Endothelial cell of umbilical vein (primary cell): ENCODE data around the gene RAB35. TPM values are rescaled to one million over a fixed set of nuclear protein-coding genes. Genes with fewer than 3 reads are reported as not detected.

ENCODE experiments used
- BruUV-seq: library from RNA; stranded (reverse); fragments of 400-500 nt; replicated peaks from 2 replicates; lab custom pipeline; 2021; lab: Mats Ljungman, UMichigan
- CTCF ChIA-PET: fragments of 300-600, 350-600 bp; sonication (Branson Sonifier 250); formaldehyde crosslinking; loops from one replicate; lab custom pipeline; 2021; ENCODE audit warnings: antibody characterized with exemption, inconsistent platforms; lab: Charles Lee
- POLR2A ChIA-PET: fragments of 300-600, 350-600 bp; sonication (Branson Sonifier 250); formaldehyde crosslinking; loops from one replicate; lab custom pipeline; 2021; ENCODE audit warnings: antibody characterized with exemption, inconsistent platforms; lab: Charles Lee
- DNase-seq: peaks from one replicate; pipeline ENCODE4 v3.0.0-alpha.2; 2011; ENCODE audit warnings: low read depth, low spot score
- FAIRE-seq: peaks from 2 replicates; lab custom pipeline; 2011; peaks lifted over from hg19 to GRCh38; lab: Jason Lieb, UNC
- H2AFZ ChIP-seq: 2 replicates; pipeline ENCODE4 v1.6.0; 2012; ENCODE audit warnings: low read depth, low read length, control low read depth, inconsistent platforms
- H3K27ac ChIP-seq: 2 replicates; pipeline ENCODE4 v1.5.1; 2011; ENCODE audit warnings: low read depth, mild to moderate bottlenecking, control low read depth, low read length, moderate library complexity; ENCODE audit not compliant: insufficient read depth
- H3K27me3 ChIP-seq, 2 experiments: 2 replicates each; pipeline versions ENCODE4 v1.6.0 to v1.6.1; 2011; ENCODE audit warnings: low read length in 2 of 2, mixed read lengths in 1 of 2; ENCODE audit not compliant: control insufficient read depth in 2 of 2, insufficient read depth in 2 of 2
- H3K36me3 ChIP-seq, 2 experiments: 2 replicates in 1 of 2; 3 replicates in 1 of 2; pipeline ENCODE4 v1.5.1; 2011; ENCODE audit warnings: low read length in 2 of 2, mild to moderate bottlenecking in 1 of 2, moderate library complexity in 1 of 2; ENCODE audit not compliant: control insufficient read depth in 2 of 2, insufficient read depth in 2 of 2; ENCODE audit errors: extremely low read depth in 1 of 2
- H3K4me1 ChIP-seq: 3 replicates; pipeline ENCODE4 v1.5.1; 2011; ENCODE audit warnings: mild to moderate bottlenecking, low read length; ENCODE audit not compliant: control insufficient read depth, insufficient read depth; ENCODE audit errors: extremely low read depth
- H3K4me2 ChIP-seq: 2 replicates; pipeline ENCODE4 v1.6.1; 2011; ENCODE audit warnings: low read length, control low read depth, mixed read lengths; ENCODE audit not compliant: insufficient read depth
- H3K4me3 ChIP-seq, 3 experiments: fragments of 200-600 bp in 1 of 3; sonication (generic), shearing (Covaris generic) in 1 of 3; replicated peaks in 1 of 3; 2 replicates each; pipeline ENCODE4 v1.5.1; 2011 to 2016; ENCODE audit warnings: control low read depth in 3 of 3, low read length in 3 of 3, mild to moderate bottlenecking in 2 of 3, inconsistent platforms in 1 of 3, low read depth in 1 of 3, moderate library complexity in 1 of 3; ENCODE audit not compliant: insufficient read depth in 1 of 3
- H3K79me2 ChIP-seq: 2 replicates; pipeline ENCODE4 v1.6.0; 2012; ENCODE audit warnings: low read length, inconsistent platforms; ENCODE audit not compliant: control insufficient read depth, insufficient read depth
- H3K9ac ChIP-seq: replicated peaks from 2 replicates; pipeline ENCODE3; 2011; ENCODE audit warnings: low read length, control low read depth; ENCODE audit not compliant: insufficient read depth; ENCODE audit errors: extremely low read depth
- H3K9me1 ChIP-seq: replicated peaks from 3 replicates; pipeline ENCODE4 v1.6.0; 2011; ENCODE audit warnings: mild to moderate bottlenecking, low read length; ENCODE audit not compliant: control insufficient read depth, insufficient read depth; ENCODE audit errors: extremely low read depth
- H3K9me3 ChIP-seq: replicated peaks from 2 replicates; pipeline ENCODE4 v1.5.1; 2012; ENCODE audit warnings: low read length, inconsistent platforms; ENCODE audit not compliant: control insufficient read depth, insufficient read depth
- H4K20me1 ChIP-seq: replicated peaks from 2 replicates; pipeline ENCODE3; 2011; ENCODE audit warnings: mild to moderate bottlenecking, low read length; ENCODE audit not compliant: control insufficient read depth, insufficient read depth; ENCODE audit errors: extremely low read depth
- EZH2 ChIP-seq: IDR thresholded peaks from 2 replicates; pipeline ENCODE4 v1.6.1; 2012; ENCODE audit warnings: borderline replicate concordance, low read depth, mild to moderate bottlenecking, moderate library complexity, low read length, inconsistent platforms; ENCODE audit not compliant: severe bottlenecking
- FOS ChIP-seq: IDR thresholded peaks from 2 replicates; pipeline ENCODE4 v1.6.1; 2011; ENCODE audit warnings: mild to moderate bottlenecking, low read length, moderate library complexity, borderline replicate concordance; ENCODE audit not compliant: insufficient read depth
- GATA2 ChIP-seq: IDR thresholded peaks from 2 replicates; pipeline ENCODE4 v1.7.0; 2011; ENCODE audit warnings: low read depth, mild to moderate bottlenecking, moderate library complexity, mixed read lengths, low read length; ENCODE audit not compliant: insufficient read length, insufficient read depth
- JUN ChIP-seq: IDR thresholded peaks from 2 replicates; pipeline ENCODE4 v1.6.1; 2011; ENCODE audit warnings: borderline replicate concordance, low read depth; ENCODE audit not compliant: insufficient read length, insufficient read depth
- MYC ChIP-seq: IDR thresholded peaks from one replicate; pipeline ENCODE4 v1.6.1; 2011; ENCODE audit warnings: mild to moderate bottlenecking, low read depth, low read length
- POLR2A ChIP-seq: IDR thresholded peaks from 2 replicates; pipeline ENCODE4 v1.6.1; 2012; ENCODE audit warnings: low read depth, mild to moderate bottlenecking, control low read depth, low read length
- POLR2AphosphoS5 ChIP-seq: IDR thresholded peaks from 2 replicates; pipeline ENCODE4 v1.6.1; 2012; ENCODE audit warnings: low read depth, mild to moderate bottlenecking, control low read depth, low read length, moderate library complexity; ENCODE audit not compliant: insufficient read depth
- dilution Hi-C: fragments of 300-500 bp; cut with MboI; formaldehyde crosslinking; loops from one replicate; pipeline ENCODE4 v1.15.0; 2019; ENCODE audit warnings: low sequenced_read_pairs; ENCODE audit not compliant: extremely low pct_ligation_motif_present
- intact Hi-C: fragments of 100-400 bp; cut with micrococcal nuclease; formaldehyde crosslinking; loops from one replicate; pipeline ENCODE4 v1.10.0; 2022
- polyA plus RNA-seq, 4 experiments: library from polyadenylated mRNA; depleted of rRNA in 3 of 4; stranded (reverse) in 3 of 4; unstranded in 1 of 4; fragments of >200 nt; gene quantifications; 2 replicates each; pipeline versions ENCODE4 v1.2.1 to v1.2.3, GENCODE V29; 2011 to 2012; ENCODE audit warnings: missing spikeins in 1 of 4
- total RNA-seq: library from RNA; stranded (reverse); gene quantifications from 2 replicates; pipeline ENCODE4 v1.2.3, GENCODE V29; 2021
- TF ChIP-seq, protein P1 (sequence below), 2 donors: IDR thresholded peaks; 1 replicate in 1 of 2; 2 replicates in 1 of 2; pipeline ENCODE4 v1.5.1; 2011; ENCODE audit warnings: low read length in 2 of 2, mild to moderate bottlenecking in 2 of 2, moderate library complexity in 2 of 2, control low read depth in 1 of 2, inconsistent platforms in 1 of 2, low read depth in 1 of 2; ENCODE audit not compliant: insufficient read depth in 1 of 2; ENCODE audit errors: extremely low read depth in 1 of 2
- TF ChIP-seq, protein P2 (sequence below): IDR thresholded peaks from 2 replicates; pipeline ENCODE4 v1.6.1; 2011; ENCODE audit not compliant: insufficient read depth, insufficient read length

The RAB35 gene
- total and polyA plus RNA-seq, 2 donors (not counting 3 experiments of a cell fraction or from before 2014, with no cell fraction given), result 70.5 to 80.3 TPM

DNA sequence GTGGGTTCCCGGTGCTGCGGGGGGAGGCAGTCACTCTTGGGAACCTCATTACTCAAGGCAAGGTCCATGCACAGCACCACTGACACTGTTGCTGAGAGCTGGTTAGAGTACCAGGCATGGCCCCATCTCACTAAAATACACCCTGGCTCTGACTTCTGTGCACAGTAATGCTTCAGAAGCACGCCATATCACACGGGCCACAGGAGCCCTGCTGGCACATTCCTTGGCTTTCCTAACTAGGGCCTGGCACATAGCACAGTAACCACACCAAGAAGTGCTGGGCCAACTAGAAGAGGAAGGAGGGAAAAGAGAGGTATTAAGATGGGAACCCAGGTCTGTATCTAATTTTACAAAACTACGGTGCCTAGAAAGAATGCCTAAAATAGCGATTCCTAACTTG lies 13.5 kb upstream of the RAB35 start:
- POLR2A ChIA-PET, result no interaction called here
- no TSS peak for BruUV-seq
- dilution Hi-C loops, result no loop called here

More for the DNA sequence above, 13.5 kb upstream of the RAB35 start:
- no peaks in the 10 kb centered on the region for H3K79me2 ChIP-seq
- no peaks in the 10 kb centered on the region for H4K20me1 ChIP-seq
- FAIRE-seq (no peak), DNase-seq (no peak)
- CTCF ChIA-PET, result no interaction called here
- H3K9me1 ChIP-seq, result no peaks in the 10 kb centered on the region
- H3K9me3 ChIP-seq, result no peaks in the 10 kb centered on the region
- no peaks in the 10 kb centered on the region for H3K27me3 ChIP-seq
- peaks cover 27 to 50% of the 10 kb centered on the region in 2 experiments for H3K36me3 ChIP-seq
- no peak overlapping the region for H3K4me2 ChIP-seq
- no peak overlapping the region for H2AFZ ChIP-seq
- intact Hi-C loops, result no loop called here
- H3K4me3 ChIP-seq, result no peak overlapping the region
- no peak overlapping the region for H3K9ac ChIP-seq
- H3K4me1 ChIP-seq, result peaks cover 23% of the 10 kb centered on the region
- no peak for TF ChIP-seq MYC
- no peak for TF ChIP-seq POLR2A
- no peak for TF ChIP-seq FOS
- no peak for TF ChIP-seq GATA2
- TF ChIP-seq, protein P1, sequence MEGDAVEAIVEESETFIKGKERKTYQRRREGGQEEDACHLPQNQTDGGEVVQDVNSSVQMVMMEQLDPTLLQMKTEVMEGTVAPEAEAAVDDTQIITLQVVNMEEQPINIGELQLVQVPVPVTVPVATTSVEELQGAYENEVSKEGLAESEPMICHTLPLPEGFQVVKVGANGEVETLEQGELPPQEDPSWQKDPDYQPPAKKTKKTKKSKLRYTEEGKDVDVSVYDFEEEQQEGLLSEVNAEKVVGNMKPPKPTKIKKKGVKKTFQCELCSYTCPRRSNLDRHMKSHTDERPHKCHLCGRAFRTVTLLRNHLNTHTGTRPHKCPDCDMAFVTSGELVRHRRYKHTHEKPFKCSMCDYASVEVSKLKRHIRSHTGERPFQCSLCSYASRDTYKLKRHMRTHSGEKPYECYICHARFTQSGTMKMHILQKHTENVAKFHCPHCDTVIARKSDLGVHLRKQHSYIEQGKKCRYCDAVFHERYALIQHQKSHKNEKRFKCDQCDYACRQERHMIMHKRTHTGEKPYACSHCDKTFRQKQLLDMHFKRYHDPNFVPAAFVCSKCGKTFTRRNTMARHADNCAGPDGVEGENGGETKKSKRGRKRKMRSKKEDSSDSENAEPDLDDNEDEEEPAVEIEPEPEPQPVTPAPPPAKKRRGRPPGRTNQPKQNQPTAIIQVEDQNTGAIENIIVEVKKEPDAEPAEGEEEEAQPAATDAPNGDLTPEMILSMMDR (IDR thresholded peaks at IDR 0.05; ENCODE audit: extremely low read depth in 1 of 2, insufficient read depth in 1 of 2, low read depth in 1 of 2, low read length in 2 of 2), result no peak
- TF ChIP-seq, protein P2, sequence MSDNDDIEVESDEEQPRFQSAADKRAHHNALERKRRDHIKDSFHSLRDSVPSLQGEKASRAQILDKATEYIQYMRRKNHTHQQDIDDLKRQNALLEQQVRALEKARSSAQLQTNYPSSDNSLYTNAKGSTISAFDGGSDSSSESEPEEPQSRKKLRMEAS, result no peak
- no peak for TF ChIP-seq POLR2AphosphoS5
- TF ChIP-seq EZH2, result no peak
- no peak for TF ChIP-seq JUN
- no peak overlapping the region for H3K27ac ChIP-seq
